T-helper 2 cell treated with Interferon-gamma antibody and Interleukin-4, amounts not matched to agents 100 ng/mL and 5 ng/mL, for 36 hours (primary cell): Measurements from ENCODE around the gene PBRM1. TPM values are rescaled to one million over a fixed set of nuclear protein-coding genes. Genes with fewer than 3 reads are reported as not detected.

ENCODE experiments used
- intact Hi-C: fragments of 100-400 bp; cut with micrococcal nuclease; formaldehyde crosslinking; loops from one replicate; pipeline ENCODE4 v1.15.1; 2023
- total RNA-seq: library from RNA; stranded (reverse); gene quantifications from 2 replicates; pipeline ENCODE4 v1.2.3, GENCODE V29; 2022

Gene PBRM1
- total RNA-seq, 1 donor from 2014 or later, result 79.8 TPM

GRCh38 chr3:52596658-52597265 is 89.0 kb downstream of the PBRM1 start:
- intact Hi-C loops, result no loop called here

- intact Hi-C loops, result no loop called here
These were observed 92.6 kb downstream of the PBRM1 start for GRCh38 chr3:52593103-52593502.

- intact Hi-C loops, result no loop called here
These were observed 111.4 kb downstream of the PBRM1 start for GRCh38 chr3:52574056-52574965.

- intact Hi-C loops, result no loop called here
These were observed 113.5 kb downstream of the PBRM1 start for GRCh38 chr3:52572221-52572620.

GRCh38 chr3:52570076-52570475 is 115.6 kb downstream of the PBRM1 start:
- intact Hi-C loops, result no loop called here

- intact Hi-C loops, result no loop called here
These were observed 117.6 kb downstream of the PBRM1 start for GRCh38 chr3:52568069-52568468.

- intact Hi-C loops, result no loop called here
These were observed 121.7 kb downstream of the PBRM1 start for GRCh38 chr3:52563984-52564383.

- intact Hi-C loops, result no loop called here
These were observed 124.5 kb downstream of the PBRM1 start for GRCh38 chr3:52561028-52561747.

GRCh38 chr3:52558436-52558835 is 127.3 kb downstream of the PBRM1 start:
- intact Hi-C loops, result no loop called here

GRCh38 chr3:52557011-52557960 is 128.4 kb downstream of the PBRM1 start:
- intact Hi-C loops, result no loop called here

GRCh38 chr3:52555056-52555455 is 130.7 kb downstream of the PBRM1 start:
- intact Hi-C loops, result no loop called here

GRCh38 chr3:52554026-52554755 is 131.5 kb downstream of the PBRM1 start:
- intact Hi-C loops, result no loop called here

- intact Hi-C loops, result no loop called here
These were observed 133.6 kb downstream of the PBRM1 start for GRCh38 chr3:52552089-52552488.

- intact Hi-C loops, result no loop called here
These were observed 134.6 kb downstream of the PBRM1 start for GRCh38 chr3:52551118-52551517.

- intact Hi-C loops, result no loop called here
These were observed 138.6 kb downstream of the PBRM1 start for GRCh38 chr3:52547143-52547542.

- intact Hi-C loops, result no loop called here
These were observed 139.4 kb downstream of the PBRM1 start for GRCh38 chr3:52546111-52546901.

GRCh38 chr3:52544937-52545336 is 140.8 kb downstream of the PBRM1 start:
- intact Hi-C loops, result no loop called here

GRCh38 chr3:52541050-52541449 is 144.7 kb downstream of the PBRM1 start:
- intact Hi-C loops, result no loop called here

- intact Hi-C loops, result loop anchor here (10.0 kb wide), 2 partner anchors 264 to 506 kb away; partner anchors contain the start of genes SFMBT1 and WDR82
These were observed 146.6 kb downstream of the PBRM1 start for GRCh38 chr3:52539010-52539653.
